Measurements from ENCODE around the gene PKP1.

DNA sequence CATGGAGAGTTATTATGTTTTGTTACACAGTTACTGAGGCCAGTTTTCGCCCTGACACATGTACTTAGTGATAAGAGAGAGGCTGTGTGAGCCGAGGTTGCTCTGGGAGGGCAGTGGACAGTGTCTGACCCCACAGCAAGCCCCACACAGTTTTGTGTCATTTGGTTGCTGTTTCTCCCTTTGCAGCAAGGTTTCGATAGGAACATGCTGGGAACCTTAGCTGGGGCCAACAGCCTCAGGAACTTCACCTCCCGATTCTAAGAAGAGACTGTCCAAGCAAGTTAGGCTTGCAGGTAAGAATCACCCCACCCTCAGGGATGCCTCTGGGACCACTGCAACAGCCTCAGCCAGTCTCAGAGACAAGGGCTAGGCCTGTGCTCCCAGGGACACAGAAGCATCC lies 45.3 kb downstream of the PKP1 start:
- TF ChIP-seq, protein P1, sequence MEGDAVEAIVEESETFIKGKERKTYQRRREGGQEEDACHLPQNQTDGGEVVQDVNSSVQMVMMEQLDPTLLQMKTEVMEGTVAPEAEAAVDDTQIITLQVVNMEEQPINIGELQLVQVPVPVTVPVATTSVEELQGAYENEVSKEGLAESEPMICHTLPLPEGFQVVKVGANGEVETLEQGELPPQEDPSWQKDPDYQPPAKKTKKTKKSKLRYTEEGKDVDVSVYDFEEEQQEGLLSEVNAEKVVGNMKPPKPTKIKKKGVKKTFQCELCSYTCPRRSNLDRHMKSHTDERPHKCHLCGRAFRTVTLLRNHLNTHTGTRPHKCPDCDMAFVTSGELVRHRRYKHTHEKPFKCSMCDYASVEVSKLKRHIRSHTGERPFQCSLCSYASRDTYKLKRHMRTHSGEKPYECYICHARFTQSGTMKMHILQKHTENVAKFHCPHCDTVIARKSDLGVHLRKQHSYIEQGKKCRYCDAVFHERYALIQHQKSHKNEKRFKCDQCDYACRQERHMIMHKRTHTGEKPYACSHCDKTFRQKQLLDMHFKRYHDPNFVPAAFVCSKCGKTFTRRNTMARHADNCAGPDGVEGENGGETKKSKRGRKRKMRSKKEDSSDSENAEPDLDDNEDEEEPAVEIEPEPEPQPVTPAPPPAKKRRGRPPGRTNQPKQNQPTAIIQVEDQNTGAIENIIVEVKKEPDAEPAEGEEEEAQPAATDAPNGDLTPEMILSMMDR (conservative IDR thresholded peaks at IDR 0.05) = no peak
- TF ChIP-seq ZFX (IDR thresholded peaks at IDR 0.05) = no peak

All from C4-2B (cell line).